ENCODE measurements around the gene ZBTB38. TPM values are rescaled to one million over a fixed set of nuclear protein-coding genes. Genes with fewer than 3 reads are reported as not detected.

ZBTB38 gene
- total and polyA plus RNA-seq, 2 donors (not counting 1 experiment from before 2014, with no cell fraction given): 13.8 to 71.2 TPM

DNA sequence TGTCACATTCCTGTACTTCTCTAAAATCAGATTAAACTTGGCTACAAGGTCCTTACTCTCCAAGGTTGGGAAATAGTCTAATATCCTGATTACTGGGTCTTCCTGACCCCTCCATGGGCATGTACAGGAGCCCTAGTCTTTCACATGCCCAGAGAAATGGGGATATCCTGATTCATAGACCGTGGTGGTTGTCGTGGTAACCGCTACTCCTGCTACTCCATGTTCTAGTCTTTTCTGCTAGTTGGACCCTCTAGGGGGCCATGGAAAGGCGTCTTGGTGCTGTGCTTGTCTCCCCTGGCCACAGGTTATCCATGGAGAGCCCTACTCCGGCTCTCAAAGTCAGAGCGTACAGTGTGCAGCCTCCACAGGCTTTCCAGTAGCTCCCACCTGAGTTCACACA, 13.1 kb upstream of the ZBTB38 start:
- Histone ChIP-seq H3K4me3 (ENCODE audit: control extremely low read depth in 1 of 5, extremely low read depth in 1 of 5, insufficient read depth in 1 of 5, low read depth in 2 of 5, low read length in 4 of 5) (no peak overlapping the region), H3K27me3 (replicated peaks in 1 of 4; ENCODE audit: control extremely low read depth in 1 of 4, control insufficient read depth in 3 of 4, insufficient read depth in 4 of 4, low read length in 3 of 4) (no peaks in the 10 kb centered on the region), H3K36me3 (replicated peaks in 1 of 2; ENCODE audit: control extremely low read depth in 1 of 2, control insufficient read depth in 1 of 2, extremely low read depth in 1 of 2, insufficient read depth in 2 of 2, low read length in 1 of 2) (no peaks in the 10 kb centered on the region), H3K27ac (ENCODE audit: low read length in 2 of 2) (no peak overlapping the region), H4K20me1 (ENCODE audit: control insufficient read depth, insufficient read depth, low read length, poor library complexity, severe bottlenecking) (no peaks in the 10 kb centered on the region), H3K9ac (ENCODE audit: low read length) (no peak overlapping the region), H3K4me1 (ENCODE audit: control insufficient read depth in 2 of 2, insufficient read depth in 2 of 2, low read length in 2 of 2) (no peaks in the 10 kb centered on the region), H2AFZ (ENCODE audit: insufficient read depth, low read depth, low read length, poor library complexity, severe bottlenecking) (no peak overlapping the region), H3K9me3 (ENCODE audit: control extremely low read depth in 1 of 3, control insufficient read depth in 2 of 3, insufficient read depth in 1 of 3, low read length in 2 of 3) (no peaks in the 10 kb centered on the region), H3K79me2 (ENCODE audit: control insufficient read depth, insufficient read depth, low read length) (no peaks in the 10 kb centered on the region), H3K4me2 (replicated peaks; ENCODE audit: low read depth, low read length, poor library complexity, severe bottlenecking) (no peak overlapping the region)
- WGBS (ENCODE audit: insufficient coverage): 89% methylated on average over 6 of the region's 6 CpGs
- CTCF ChIA-PET: no interaction called here
- Mint-ChIP-seq H3K27me3 (peaks cover 12% of the 10 kb centered on the region), H3K9me3 (ENCODE audit: insufficient read depth) (no peaks in the 10 kb centered on the region), H3K27ac (no peak overlapping the region), H3K4me1 (no peaks in the 10 kb centered on the region), H3K4me3 (no peak overlapping the region)
- intact Hi-C loops (cut with micrococcal nuclease): no loop called here
- ATAC-seq (ENCODE audit: low read depth) (no peak), DNase-seq (no peak)
- TF ChIP-seq, protein P1, sequence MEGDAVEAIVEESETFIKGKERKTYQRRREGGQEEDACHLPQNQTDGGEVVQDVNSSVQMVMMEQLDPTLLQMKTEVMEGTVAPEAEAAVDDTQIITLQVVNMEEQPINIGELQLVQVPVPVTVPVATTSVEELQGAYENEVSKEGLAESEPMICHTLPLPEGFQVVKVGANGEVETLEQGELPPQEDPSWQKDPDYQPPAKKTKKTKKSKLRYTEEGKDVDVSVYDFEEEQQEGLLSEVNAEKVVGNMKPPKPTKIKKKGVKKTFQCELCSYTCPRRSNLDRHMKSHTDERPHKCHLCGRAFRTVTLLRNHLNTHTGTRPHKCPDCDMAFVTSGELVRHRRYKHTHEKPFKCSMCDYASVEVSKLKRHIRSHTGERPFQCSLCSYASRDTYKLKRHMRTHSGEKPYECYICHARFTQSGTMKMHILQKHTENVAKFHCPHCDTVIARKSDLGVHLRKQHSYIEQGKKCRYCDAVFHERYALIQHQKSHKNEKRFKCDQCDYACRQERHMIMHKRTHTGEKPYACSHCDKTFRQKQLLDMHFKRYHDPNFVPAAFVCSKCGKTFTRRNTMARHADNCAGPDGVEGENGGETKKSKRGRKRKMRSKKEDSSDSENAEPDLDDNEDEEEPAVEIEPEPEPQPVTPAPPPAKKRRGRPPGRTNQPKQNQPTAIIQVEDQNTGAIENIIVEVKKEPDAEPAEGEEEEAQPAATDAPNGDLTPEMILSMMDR (IDR thresholded peaks at IDR 0.05): no peak
- no peak for TF ChIP-seq EZH2 (IDR thresholded peaks at IDR 0.05; ENCODE audit: borderline replicate concordance, insufficient read depth, low read depth, low read length, poor library complexity, severe bottlenecking)
- POLR2A ChIA-PET: no interaction called here

DNA sequence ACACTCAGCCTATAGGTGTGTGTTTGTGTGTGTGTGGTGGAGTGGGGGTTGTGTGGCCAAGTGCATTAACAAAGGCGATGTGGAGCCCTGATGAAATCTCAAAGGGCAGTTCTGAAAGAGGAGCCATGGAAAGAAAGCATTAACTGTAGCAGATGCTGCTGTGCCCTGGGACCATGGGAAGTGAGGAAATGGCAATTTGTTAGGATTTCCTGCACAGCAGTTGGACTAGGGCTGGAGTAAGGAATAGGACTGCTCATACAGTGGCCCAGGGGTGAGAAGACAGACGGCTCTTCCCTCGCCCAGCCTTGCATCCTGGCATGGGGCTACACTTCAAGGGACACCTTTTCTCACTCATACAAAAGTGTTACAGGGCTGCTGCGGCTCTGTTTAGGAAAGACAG, 12.3 kb upstream of the ZBTB38 start:
- TF ChIP-seq, protein P1 (IDR thresholded peaks at IDR 0.05): no peak
- no peak for TF ChIP-seq EZH2 (IDR thresholded peaks at IDR 0.05; ENCODE audit: borderline replicate concordance, insufficient read depth, low read depth, low read length, poor library complexity, severe bottlenecking)
- Histone ChIP-seq H3K9ac (ENCODE audit: low read length) (no peak overlapping the region), H3K4me3 (ENCODE audit: control extremely low read depth in 1 of 5, extremely low read depth in 1 of 5, insufficient read depth in 1 of 5, low read depth in 2 of 5, low read length in 4 of 5) (no peak overlapping the region), H2AFZ (ENCODE audit: insufficient read depth, low read depth, low read length, poor library complexity, severe bottlenecking) (no peak overlapping the region), H3K79me2 (ENCODE audit: control insufficient read depth, insufficient read depth, low read length) (no peaks in the 10 kb centered on the region), H4K20me1 (ENCODE audit: control insufficient read depth, insufficient read depth, low read length, poor library complexity, severe bottlenecking) (no peaks in the 10 kb centered on the region), H3K36me3 (replicated peaks in 1 of 2; ENCODE audit: control extremely low read depth in 1 of 2, control insufficient read depth in 1 of 2, extremely low read depth in 1 of 2, insufficient read depth in 2 of 2, low read length in 1 of 2) (no peaks in the 10 kb centered on the region), H3K27ac (ENCODE audit: low read length in 2 of 2) (no peak overlapping the region), H3K4me2 (replicated peaks; ENCODE audit: low read depth, low read length, poor library complexity, severe bottlenecking) (no peak overlapping the region), H3K9me3 (ENCODE audit: control extremely low read depth in 1 of 3, control insufficient read depth in 2 of 3, insufficient read depth in 1 of 3, low read length in 2 of 3) (no peaks in the 10 kb centered on the region), H3K27me3 (replicated peaks in 1 of 4; ENCODE audit: control extremely low read depth in 1 of 4, control insufficient read depth in 3 of 4, insufficient read depth in 4 of 4, low read length in 3 of 4) (no peaks in the 10 kb centered on the region), H3K4me1 (ENCODE audit: control insufficient read depth in 2 of 2, insufficient read depth in 2 of 2, low read length in 2 of 2) (no peaks in the 10 kb centered on the region)
- POLR2A ChIA-PET: no interaction called here
- Mint-ChIP-seq H3K4me3 (no peak overlapping the region), H3K27ac (no peak overlapping the region), H3K9me3 (ENCODE audit: insufficient read depth) (no peaks in the 10 kb centered on the region), H3K27me3 (peaks cover 9% of the 10 kb centered on the region), H3K4me1 (no peaks in the 10 kb centered on the region)
- no peak for DNase-seq
- no peak for ATAC-seq (ENCODE audit: low read depth)
- intact Hi-C loops (cut with micrococcal nuclease): no loop called here
- CTCF ChIA-PET: no interaction called here
- 100% methylated on average over 1 of the region's 4 CpGs for WGBS (ENCODE audit: insufficient coverage)

Data from B cell (primary cell).